Smooth muscle cell (in vitro differentiated cells): ENCODE results near the gene MPEG1. TPM values are rescaled to one million over a fixed set of nuclear protein-coding genes. Genes with fewer than 3 reads are reported as not detected.

Source experiments
- DNase-seq: peaks from one replicate; lab custom pipeline; 2025; ENCODE audit not compliant: unreplicated experiment; lab: John Stamatoyannopoulos, UW
- H2AFZ ChIP-seq: fragments of 200-600 bp; sonication (generic); 2 replicates; pipeline ENCODE4 v1.6.0; 2016; ENCODE audit warnings: antibody characterized with exemption, low read depth, mild to moderate bottlenecking
- H3F3A ChIP-seq: fragments of 200-600 bp; sonication (generic); 2 replicates; pipeline ENCODE4 v1.6.0; 2017; ENCODE audit warnings: antibody characterized with exemption, low read depth
- H3K27ac ChIP-seq: fragments of 200-600 bp; sonication (generic); 2 replicates; pipeline ENCODE4 v1.5.1; 2016; ENCODE audit warnings: low read depth, mild to moderate bottlenecking
- H3K27me3 ChIP-seq: fragments of 200-600 bp; sonication (generic); 2 replicates; pipeline ENCODE4 v1.6.1; 2016; ENCODE audit warnings: low read depth, mild to moderate bottlenecking
- H3K36me3 ChIP-seq: fragments of 200-600 bp; sonication (generic); 2 replicates; pipeline ENCODE4 v1.5.1; 2016; ENCODE audit warnings: low read depth
- H3K4me1 ChIP-seq: fragments of 200-600 bp; sonication (generic); 2 replicates; pipeline ENCODE4 v1.5.1; 2016; ENCODE audit warnings: low read depth
- H3K4me2 ChIP-seq: fragments of 200-600 bp; sonication (generic); 2 replicates; pipeline ENCODE4 v1.6.0; 2016; ENCODE audit warnings: mild to moderate bottlenecking
- H3K4me3 ChIP-seq: fragments of 200-600 bp; sonication (generic); 2 replicates; pipeline ENCODE4 v1.5.1; 2016; ENCODE audit warnings: mild to moderate bottlenecking
- H3K79me2 ChIP-seq: fragments of 200-600 bp; sonication (generic); 2 replicates; pipeline ENCODE4 v1.6.0; 2016; ENCODE audit warnings: low read depth, mild to moderate bottlenecking
- H3K9ac ChIP-seq: fragments of 200-600 bp; sonication (generic); 2 replicates; pipeline ENCODE4 v1.6.0; 2016; ENCODE audit warnings: low read depth
- H3K9me3 ChIP-seq: fragments of 200-600 bp; sonication (generic); replicated peaks from 2 replicates; pipeline ENCODE4 v1.5.1; 2016; ENCODE audit warnings: low read depth
- H4K20me1 ChIP-seq: fragments of 200-600 bp; sonication (generic); 2 replicates; pipeline ENCODE4 v1.6.0; 2016; ENCODE audit warnings: low read depth
- CTCF ChIP-seq: fragments of 200-600 bp; sonication (generic); IDR thresholded peaks from 2 replicates; pipeline ENCODE4 v1.5.1; 2017; ENCODE audit warnings: borderline replicate concordance, mild to moderate bottlenecking, antibody characterized with exemption; ENCODE audit not compliant: insufficient read depth, poor library complexity, severe bottlenecking
- WGBS: methylation state at CpG from one replicate; pipeline ENCODE4 v1.1.7; 2016; ENCODE audit warnings: low lambda C conversion rate; 5-methylcytosine and 5-hydroxymethylcytosine counted together
- polyA plus RNA-seq: library from polyadenylated mRNA; unstranded; fragments of >200 nt; fragmentation: Nextera tagmentation; extraction: Ambion mirVana; gene quantifications from 2 replicates; pipeline ENCODE4 v1.2.1, GENCODE V29; 2016
- total RNA-seq: library from RNA; depleted of rRNA; stranded (reverse); fragments of >200 nt; gene quantifications from 2 replicates; pipeline ENCODE4 v1.2.3, GENCODE V29; 2014

Gene MPEG1
- total and polyA plus RNA-seq, 2 experiments from 2014 or later: 0.07 to 0.13 TPM

- no peaks in the 10 kb centered on the region for H3K4me1 ChIP-seq
- TF ChIP-seq CTCF: no peak
- no peaks in the 10 kb centered on the region for H3K9me3 ChIP-seq
- H3K27ac ChIP-seq: no peak overlapping the region
- no peaks in the 10 kb centered on the region for H3K36me3 ChIP-seq
- 57% methylated on average over 2 of the region's 2 CpGs for WGBS
- no peaks in the 10 kb centered on the region for H4K20me1 ChIP-seq
- H3K79me2 ChIP-seq: no peaks in the 10 kb centered on the region
- DNase-seq: no peak
- no peak overlapping the region for H3K9ac ChIP-seq
- H3K4me2 ChIP-seq: no peak overlapping the region
- H3K27me3 ChIP-seq: no peaks in the 10 kb centered on the region
- no peak overlapping the region for H2AFZ ChIP-seq
- no peaks in the 10 kb centered on the region for H3F3A ChIP-seq
- H3K4me3 ChIP-seq: no peak overlapping the region
These were observed 10.9 kb upstream of the MPEG1 start for GRCh38 chr11:59223611-59224010.

GRCh38 chr11:59223177-59223576 is 10.4 kb upstream of the MPEG1 start:
- DNase-seq: no peak
- no peak overlapping the region for H3K4me2 ChIP-seq
- no peaks in the 10 kb centered on the region for H3K36me3 ChIP-seq
- no peak overlapping the region for H3K9ac ChIP-seq
- no peak overlapping the region for H3K4me3 ChIP-seq
- no peaks in the 10 kb centered on the region for H3K4me1 ChIP-seq
- H2AFZ ChIP-seq: no peak overlapping the region
- no peak overlapping the region for H3K27ac ChIP-seq
- TF ChIP-seq CTCF: no peak
- no peaks in the 10 kb centered on the region for H3K79me2 ChIP-seq
- no peaks in the 10 kb centered on the region for H3F3A ChIP-seq
- no peaks in the 10 kb centered on the region for H3K9me3 ChIP-seq
- no peaks in the 10 kb centered on the region for H3K27me3 ChIP-seq
- WGBS: 100% methylated on average over 1 of the region's 1 CpG
- H4K20me1 ChIP-seq: no peaks in the 10 kb centered on the region

- no peak overlapping the region for H3K4me3 ChIP-seq
- no peaks in the 10 kb centered on the region for H3F3A ChIP-seq
- no peaks in the 10 kb centered on the region for H3K9me3 ChIP-seq
- H3K4me1 ChIP-seq: no peaks in the 10 kb centered on the region
- H2AFZ ChIP-seq: no peak overlapping the region
- no peak overlapping the region for H3K4me2 ChIP-seq
- no peaks in the 10 kb centered on the region for H4K20me1 ChIP-seq
- TF ChIP-seq CTCF: no peak
- H3K79me2 ChIP-seq: no peaks in the 10 kb centered on the region
- DNase-seq: no peak
- no peaks in the 10 kb centered on the region for H3K27me3 ChIP-seq
- no peak overlapping the region for H3K27ac ChIP-seq
- WGBS: 83% methylated on average over 2 of the region's 2 CpGs
- no peaks in the 10 kb centered on the region for H3K36me3 ChIP-seq
- no peak overlapping the region for H3K9ac ChIP-seq
These were observed 9.8 kb upstream of the MPEG1 start for GRCh38 chr11:59222464-59223060.

GRCh38 chr11:59221441-59221840 is 8.7 kb upstream of the MPEG1 start:
- H3K4me2 ChIP-seq: no peak overlapping the region
- WGBS: 61% methylated on average over 4 of the region's 4 CpGs
- H4K20me1 ChIP-seq: no peaks in the 10 kb centered on the region
- no peak overlapping the region for H2AFZ ChIP-seq
- no peaks in the 10 kb centered on the region for H3K36me3 ChIP-seq
- no peaks in the 10 kb centered on the region for H3K27me3 ChIP-seq
- H3F3A ChIP-seq: peaks cover 4% of the 10 kb centered on the region
- no peaks in the 10 kb centered on the region for H3K4me1 ChIP-seq
- no peaks in the 10 kb centered on the region for H3K79me2 ChIP-seq
- H3K4me3 ChIP-seq: no peak overlapping the region
- no peak for TF ChIP-seq CTCF
- H3K9me3 ChIP-seq: no peaks in the 10 kb centered on the region
- no peak overlapping the region for H3K27ac ChIP-seq
- H3K9ac ChIP-seq: no peak overlapping the region
- DNase-seq: no peak
